PFSK-1 (cell line): ENCODE measurements around the gene HOXD12.

ENCODE experiments used
- FOXP2 ChIP-seq: optimal IDR thresholded peaks from 2 replicates; pipeline ENCODE3; 2011; ENCODE audit warnings: borderline replicate concordance, control low read depth, inconsistent platforms; ENCODE audit not compliant: insufficient read depth; ENCODE audit errors: extremely low read length, extremely low read depth
- POLR2AphosphoS5 ChIP-seq: IDR thresholded peaks from 2 replicates; pipeline ENCODE4 v1.6.1; 2012; ENCODE audit warnings: low read depth, mild to moderate bottlenecking, control low read depth, low read length, moderate library complexity
- SIN3A ChIP-seq: IDR thresholded peaks from 2 replicates; pipeline ENCODE4 v1.6.1; 2012; ENCODE audit warnings: mild to moderate bottlenecking, low read length, moderate library complexity, borderline replicate concordance; ENCODE audit not compliant: insufficient read depth
- TAF1 ChIP-seq: IDR thresholded peaks from 2 replicates; pipeline ENCODE4 v1.6.1; 2012; ENCODE audit warnings: low read length, control low read depth, borderline replicate concordance; ENCODE audit not compliant: insufficient read depth
- TF ChIP-seq, protein P1 (sequence below), 2 experiments: IDR thresholded peaks; 2 replicates each; pipeline versions ENCODE4 v1.6.1 to v1.8.0; 2011 to 2012; ENCODE audit warnings: low read depth in 2 of 2, low read length in 2 of 2, control low read depth in 1 of 2, inconsistent platforms in 1 of 2, mild to moderate bottlenecking in 1 of 2, moderate library complexity in 1 of 2; ENCODE audit not compliant: insufficient read depth in 1 of 2

The HOXD12 gene

DNA sequence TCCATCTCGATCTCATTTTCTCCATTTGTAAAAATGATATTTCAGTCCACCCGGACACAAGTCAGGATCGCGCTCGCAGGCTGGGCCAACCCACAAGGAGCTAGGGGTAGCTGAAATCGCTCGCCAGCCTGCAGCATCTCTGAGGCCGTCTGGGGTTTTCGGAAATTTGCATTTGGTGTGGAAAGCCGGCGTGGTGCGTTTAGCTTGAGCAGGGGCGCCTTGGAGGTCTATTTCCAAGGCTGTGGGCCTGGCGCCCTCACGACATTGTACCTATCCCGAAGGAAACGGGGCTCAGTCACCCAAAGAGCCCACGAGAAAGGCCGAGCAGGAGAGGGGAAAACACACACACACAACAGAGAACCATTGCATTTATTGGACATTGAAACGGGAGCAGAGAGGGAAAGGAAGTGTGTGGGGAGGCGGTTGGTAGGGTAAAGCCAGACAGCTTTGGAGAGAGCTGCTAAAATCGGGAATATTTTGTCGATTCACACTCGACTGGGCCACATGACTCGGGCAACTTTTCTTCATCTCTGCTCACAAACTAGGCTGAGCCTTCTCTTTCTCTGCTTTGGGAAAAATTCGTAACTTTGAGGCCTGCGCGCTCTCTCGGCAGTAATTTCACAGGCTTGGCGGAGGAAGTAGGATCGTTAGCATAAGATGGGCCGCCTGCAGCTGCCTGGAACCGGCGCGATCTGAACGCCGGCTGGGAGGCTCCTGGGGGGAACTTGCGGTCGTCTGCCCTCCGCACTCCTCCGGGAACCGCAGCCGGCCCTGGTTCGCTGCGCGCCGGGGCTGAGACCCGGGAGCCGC lies 28.8 kb downstream of the HOXD12 start:
- TF ChIP-seq POLR2AphosphoS5 (no peak), FOXP2 (no peak), SIN3A (no peak), TAF1 (no peak)
- TF ChIP-seq, protein P1, sequence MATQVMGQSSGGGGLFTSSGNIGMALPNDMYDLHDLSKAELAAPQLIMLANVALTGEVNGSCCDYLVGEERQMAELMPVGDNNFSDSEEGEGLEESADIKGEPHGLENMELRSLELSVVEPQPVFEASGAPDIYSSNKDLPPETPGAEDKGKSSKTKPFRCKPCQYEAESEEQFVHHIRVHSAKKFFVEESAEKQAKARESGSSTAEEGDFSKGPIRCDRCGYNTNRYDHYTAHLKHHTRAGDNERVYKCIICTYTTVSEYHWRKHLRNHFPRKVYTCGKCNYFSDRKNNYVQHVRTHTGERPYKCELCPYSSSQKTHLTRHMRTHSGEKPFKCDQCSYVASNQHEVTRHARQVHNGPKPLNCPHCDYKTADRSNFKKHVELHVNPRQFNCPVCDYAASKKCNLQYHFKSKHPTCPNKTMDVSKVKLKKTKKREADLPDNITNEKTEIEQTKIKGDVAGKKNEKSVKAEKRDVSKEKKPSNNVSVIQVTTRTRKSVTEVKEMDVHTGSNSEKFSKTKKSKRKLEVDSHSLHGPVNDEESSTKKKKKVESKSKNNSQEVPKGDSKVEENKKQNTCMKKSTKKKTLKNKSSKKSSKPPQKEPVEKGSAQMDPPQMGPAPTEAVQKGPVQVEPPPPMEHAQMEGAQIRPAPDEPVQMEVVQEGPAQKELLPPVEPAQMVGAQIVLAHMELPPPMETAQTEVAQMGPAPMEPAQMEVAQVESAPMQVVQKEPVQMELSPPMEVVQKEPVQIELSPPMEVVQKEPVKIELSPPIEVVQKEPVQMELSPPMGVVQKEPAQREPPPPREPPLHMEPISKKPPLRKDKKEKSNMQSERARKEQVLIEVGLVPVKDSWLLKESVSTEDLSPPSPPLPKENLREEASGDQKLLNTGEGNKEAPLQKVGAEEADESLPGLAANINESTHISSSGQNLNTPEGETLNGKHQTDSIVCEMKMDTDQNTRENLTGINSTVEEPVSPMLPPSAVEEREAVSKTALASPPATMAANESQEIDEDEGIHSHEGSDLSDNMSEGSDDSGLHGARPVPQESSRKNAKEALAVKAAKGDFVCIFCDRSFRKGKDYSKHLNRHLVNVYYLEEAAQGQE (IDR thresholded peaks at IDR 0.05; ENCODE audit: insufficient read depth in 1 of 2, low read depth in 2 of 2, low read length in 2 of 2), result no peak

DNA sequence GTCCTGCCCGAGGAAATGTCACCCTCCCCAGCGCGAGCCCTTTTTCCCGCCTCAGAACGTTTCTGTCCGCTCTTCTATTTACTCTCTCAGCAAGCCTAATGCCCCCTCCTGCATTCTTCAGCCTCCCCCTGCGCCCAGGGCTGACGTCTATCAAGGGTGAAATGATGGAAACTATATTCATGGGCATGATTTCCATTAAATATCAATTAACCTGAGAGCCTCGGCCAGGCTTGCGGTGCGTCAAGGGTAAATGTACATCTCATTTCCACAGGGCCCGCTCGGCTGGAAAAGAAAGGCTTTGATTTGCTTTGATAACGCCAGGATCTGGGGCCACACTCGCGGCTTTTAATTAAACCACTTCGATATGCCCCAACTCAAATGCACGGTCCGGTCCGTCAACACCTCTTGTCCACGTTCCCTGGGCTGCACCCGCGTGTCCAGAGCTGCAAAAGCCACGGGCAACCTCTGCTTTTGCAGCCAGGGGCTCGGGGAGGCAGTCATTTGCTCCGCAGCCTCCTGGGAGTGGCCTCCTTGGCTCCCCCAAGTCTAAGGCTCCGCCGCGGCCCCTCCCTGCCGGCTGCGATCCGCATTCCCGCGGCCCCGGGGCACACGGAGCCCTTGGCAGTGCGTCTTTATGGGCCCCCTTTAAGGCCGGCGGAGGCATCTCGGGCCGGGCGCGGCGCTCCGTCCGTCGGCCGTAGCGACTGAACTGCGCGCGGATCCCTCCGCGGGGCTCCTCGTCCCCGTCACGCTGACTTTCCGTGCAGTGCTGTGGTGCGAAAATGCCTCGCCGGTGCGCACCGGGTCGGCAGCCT lies 29.6 kb downstream of the HOXD12 start, which contains the start of gene HOXD8:
HOXD8 (plus strand) TSS at position 724 of the 815 bp plus-strand sequence. CDS start 662 bp downstream, outside the sequence.
- TF ChIP-seq, protein P1 (IDR thresholded peaks at IDR 0.05; ENCODE audit: insufficient read depth in 1 of 2, low read depth in 2 of 2, low read length in 2 of 2), result no peak
- TF ChIP-seq TAF1, result no peak
- no peak for TF ChIP-seq POLR2AphosphoS5
- TF ChIP-seq FOXP2, result peak; percentile 88
- no peak for TF ChIP-seq SIN3A

- TF ChIP-seq, protein P1 (IDR thresholded peaks at IDR 0.05; ENCODE audit: insufficient read depth in 1 of 2, low read depth in 2 of 2, low read length in 2 of 2), result no peak
- no peak for TF ChIP-seq FOXP2
- TF ChIP-seq POLR2AphosphoS5, result no peak
- no peak for TF ChIP-seq SIN3A
Measured at GRCh38 chr2:176129813-176130146, 30.2 kb downstream of the HOXD12 start.

DNA sequence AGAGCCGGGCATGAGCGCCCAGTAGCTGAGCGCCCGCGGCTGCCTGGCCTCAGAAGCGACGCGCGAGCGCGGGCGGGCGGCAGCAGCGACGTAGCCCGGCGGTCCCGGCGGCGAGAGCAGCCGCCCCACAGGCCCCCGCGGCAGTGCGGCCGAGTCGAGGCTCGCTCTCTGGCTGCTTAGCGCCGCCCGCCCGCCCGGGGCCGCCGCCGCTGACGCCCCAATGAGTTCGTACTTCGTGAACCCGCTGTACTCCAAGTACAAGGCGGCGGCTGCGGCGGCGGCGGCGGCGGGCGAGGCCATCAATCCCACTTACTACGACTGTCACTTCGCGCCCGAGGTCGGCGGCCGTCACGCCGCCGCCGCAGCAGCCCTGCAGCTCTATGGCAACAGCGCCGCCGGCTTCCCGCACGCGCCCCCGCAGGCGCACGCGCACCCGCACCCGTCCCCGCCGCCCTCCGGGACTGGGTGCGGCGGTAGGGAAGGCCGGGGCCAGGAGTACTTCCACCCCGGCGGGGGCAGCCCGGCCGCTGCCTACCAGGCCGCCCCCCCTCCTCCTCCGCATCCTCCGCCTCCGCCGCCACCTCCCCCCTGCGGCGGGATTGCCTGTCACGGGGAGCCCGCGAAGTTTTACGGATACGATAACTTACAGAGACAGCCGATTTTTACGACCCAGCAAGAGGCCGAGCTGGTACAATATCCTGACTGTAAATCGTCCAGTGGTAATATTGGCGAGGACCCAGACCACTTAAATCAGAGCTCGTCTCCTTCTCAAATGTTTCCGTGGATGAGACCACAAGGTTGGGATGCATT lies 30.8 kb downstream of the HOXD12 start:
- TF ChIP-seq, protein P1 (IDR thresholded peaks at IDR 0.05; ENCODE audit: insufficient read depth in 1 of 2, low read depth in 2 of 2, low read length in 2 of 2), result no peak
- peak; percentile 6 for TF ChIP-seq FOXP2
